Colonic mucosa (tissue), 4 donors: ENCODE data around the gene BLVRA. TPM values are rescaled to one million over a fixed set of nuclear protein-coding genes. Genes with fewer than 3 reads are reported as not detected.
A peak's percentile ranks its signal among the peaks of the same experiment; 100 is the strongest.

Experiments
- DNase-seq: peaks from one replicate; pipeline ENCODE4 v3.0.0-alpha.2; 2020
- H3K27ac ChIP-seq: fragments of 200-600 bp; one replicate; pipeline ENCODE4 v1.8.0; 2021
- H3K27me3 ChIP-seq: fragments of 200-600 bp; one replicate; pipeline ENCODE4 v1.8.0; 2021
- H3K36me3 ChIP-seq: fragments of 200-600 bp; one replicate; pipeline ENCODE4 v1.8.0; 2021
- H3K4me1 ChIP-seq: fragments of 200-600 bp; one replicate; pipeline ENCODE4 v1.8.0; 2021; ENCODE audit warnings: mild to moderate bottlenecking
- H3K4me3 ChIP-seq: fragments of 200-600 bp; one replicate; pipeline ENCODE4 v1.8.0; 2021
- H3K9ac ChIP-seq, 2 donors: one replicate each; pipeline ENCODE4 v1.7.0; 2013; ENCODE audit warnings: control low read depth in 2 of 2, low read depth in 2 of 2, low read length in 2 of 2
- H3K9me3 ChIP-seq: fragments of 200-600 bp; one replicate; pipeline ENCODE4 v1.8.0; 2021
- intact Hi-C: fragments of 100-400 bp; cut with DNase I; formaldehyde crosslinking; loops from one replicate; pipeline ENCODE4 v1.14.1; 2022
- total RNA-seq, 2 donors: library from RNA; stranded (reverse); fragmentation: NEBNext Ultra II Directional in 1 of 2; extraction: Animal tissue kit (Norgen Biotek cat#: 25700) in 1 of 2; gene quantifications; one replicate each; pipeline ENCODE4 v1.2.1, GENCODE V29; 2021
- TF ChIP-seq, protein P1 (sequence below): fragments of 200-600 bp; IDR thresholded peaks from one replicate; pipeline ENCODE4 v1.8.0; 2022; ENCODE audit warnings: antibody characterized with exemption, mild to moderate bottlenecking
- donor health status: healthy.
- donor health status: DM: no; HTN: no; CAD: no.
- donor health status: DM: no; HTN: no; CAD: no.

The BLVRA gene
- total RNA-seq, 2 donors from 2014 or later, result 5.4 to 14.7 TPM

DNA sequence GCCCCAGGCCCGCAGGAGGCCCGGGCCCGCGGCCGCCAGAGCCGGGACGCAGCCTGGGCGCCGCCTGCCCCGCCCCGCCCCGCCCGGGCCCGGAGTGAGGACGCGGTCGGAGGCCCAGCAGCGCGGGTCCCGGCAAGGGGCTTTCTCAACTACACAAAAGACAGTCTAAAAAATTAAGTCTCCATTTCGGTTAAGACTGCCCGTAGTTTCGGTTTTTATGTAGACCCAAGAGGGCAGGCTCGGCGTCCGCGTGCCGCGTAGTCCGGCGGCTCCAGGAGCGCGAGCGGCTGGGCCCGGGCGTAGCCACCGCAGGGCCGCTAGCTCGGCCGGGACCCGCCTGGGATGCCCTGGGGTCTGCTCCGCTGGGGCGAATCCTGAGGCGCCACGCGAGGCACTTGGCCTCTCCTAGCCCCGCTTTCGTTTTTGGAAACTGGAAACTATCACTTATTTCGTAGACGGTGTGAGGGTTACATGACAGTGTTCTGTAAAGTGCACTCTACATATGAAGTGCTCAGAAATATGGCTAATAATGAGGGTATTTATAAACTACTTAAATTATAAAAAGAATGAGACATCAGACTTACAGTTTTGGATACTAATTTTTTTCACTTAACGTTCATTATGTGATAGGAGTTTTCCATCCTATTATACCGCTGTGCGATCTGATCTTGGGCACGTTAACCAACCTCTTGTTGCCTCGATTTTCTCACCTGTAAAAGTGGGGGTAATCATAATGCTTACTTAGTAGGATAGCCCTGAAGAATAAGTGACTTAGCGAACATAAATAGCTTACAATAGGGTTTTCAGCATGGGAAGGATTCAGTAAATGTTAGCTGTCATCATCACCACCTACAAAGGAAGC, 573 bp downstream of the BLVRA start:
- Histone ChIP-seq H3K27me3 (no peaks in the 10 kb centered on the region), H3K9ac (peak overlapping the region; percentile 49 to 79), H3K27ac (peak overlapping the region; percentile 78), H3K4me3 (peak overlapping the region; percentile 74), H3K36me3 (no peaks in the 10 kb centered on the region), H3K9me3 (no peaks in the 10 kb centered on the region), H3K4me1 (no peaks in the 10 kb centered on the region)
- peak; percentile 41 for DNase-seq
- TF ChIP-seq, protein P1, sequence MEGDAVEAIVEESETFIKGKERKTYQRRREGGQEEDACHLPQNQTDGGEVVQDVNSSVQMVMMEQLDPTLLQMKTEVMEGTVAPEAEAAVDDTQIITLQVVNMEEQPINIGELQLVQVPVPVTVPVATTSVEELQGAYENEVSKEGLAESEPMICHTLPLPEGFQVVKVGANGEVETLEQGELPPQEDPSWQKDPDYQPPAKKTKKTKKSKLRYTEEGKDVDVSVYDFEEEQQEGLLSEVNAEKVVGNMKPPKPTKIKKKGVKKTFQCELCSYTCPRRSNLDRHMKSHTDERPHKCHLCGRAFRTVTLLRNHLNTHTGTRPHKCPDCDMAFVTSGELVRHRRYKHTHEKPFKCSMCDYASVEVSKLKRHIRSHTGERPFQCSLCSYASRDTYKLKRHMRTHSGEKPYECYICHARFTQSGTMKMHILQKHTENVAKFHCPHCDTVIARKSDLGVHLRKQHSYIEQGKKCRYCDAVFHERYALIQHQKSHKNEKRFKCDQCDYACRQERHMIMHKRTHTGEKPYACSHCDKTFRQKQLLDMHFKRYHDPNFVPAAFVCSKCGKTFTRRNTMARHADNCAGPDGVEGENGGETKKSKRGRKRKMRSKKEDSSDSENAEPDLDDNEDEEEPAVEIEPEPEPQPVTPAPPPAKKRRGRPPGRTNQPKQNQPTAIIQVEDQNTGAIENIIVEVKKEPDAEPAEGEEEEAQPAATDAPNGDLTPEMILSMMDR, result no peak
- intact Hi-C loops, result no loop called here

DNA sequence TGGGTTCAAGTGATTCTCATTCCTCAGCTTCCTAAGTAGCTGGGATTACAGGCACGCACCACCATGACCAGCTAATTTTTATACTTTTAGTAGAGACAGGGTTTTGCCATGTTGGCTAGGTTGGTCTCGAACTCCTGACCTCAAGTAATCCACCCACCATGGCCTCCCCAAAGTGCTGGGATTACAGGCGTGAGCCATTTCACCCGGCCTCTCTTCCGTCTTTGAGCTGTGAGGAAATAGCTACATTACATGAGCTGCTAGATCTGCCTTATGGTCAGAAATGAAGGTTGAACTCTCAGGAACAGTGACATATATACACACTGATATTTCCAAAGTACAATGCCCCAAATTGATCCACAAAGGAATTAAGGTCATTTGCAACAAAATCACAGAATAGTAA, 2.4 kb downstream of the BLVRA start:
- TF ChIP-seq, protein P1, result no peak

DNA sequence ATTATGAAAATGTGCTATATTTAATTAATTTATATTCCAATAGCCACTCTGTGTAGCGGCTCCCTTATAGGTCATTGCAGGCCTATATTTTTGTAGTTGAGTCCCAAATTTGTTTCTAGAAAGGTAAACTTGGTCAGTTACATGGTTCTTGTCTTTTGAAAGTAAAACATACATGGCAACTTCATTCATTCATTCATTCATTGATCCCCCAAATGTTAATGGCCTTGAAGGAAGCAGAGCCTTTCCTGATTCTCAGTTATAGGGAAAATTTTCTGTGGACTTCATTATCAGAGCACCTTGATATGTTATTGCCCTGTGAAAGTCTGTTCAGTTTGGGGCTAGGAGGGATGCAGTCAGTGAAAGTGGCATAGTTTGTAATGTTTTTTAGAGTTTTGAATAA, 2.9 kb downstream of the BLVRA start:
- H3K27me3 ChIP-seq, result no peaks in the 10 kb centered on the region
- no peaks in the 10 kb centered on the region for H3K9me3 ChIP-seq
- H3K9ac ChIP-seq, result no peak overlapping the region
- no peaks in the 10 kb centered on the region for H3K36me3 ChIP-seq
- no peak for DNase-seq
- H3K27ac ChIP-seq, result no peak overlapping the region
- no peak overlapping the region for H3K4me3 ChIP-seq
- TF ChIP-seq, protein P1, result no peak
- intact Hi-C loops, result no loop called here
- peaks cover 3% of the 10 kb centered on the region for H3K4me1 ChIP-seq

More for the DNA sequence above, 2.4 kb downstream of the BLVRA start:
- Histone ChIP-seq H3K36me3 (no peaks in the 10 kb centered on the region), H3K4me3 (no peak overlapping the region), H3K27me3 (no peaks in the 10 kb centered on the region), H3K4me1 (peaks cover 3% of the 10 kb centered on the region), H3K9me3 (no peaks in the 10 kb centered on the region), H3K9ac (no peak overlapping the region), H3K27ac (no peak overlapping the region)
- intact Hi-C loops, result no loop called here
- DNase-seq, result peak; percentile 5

- TF ChIP-seq, protein P1, result no peak
- no peaks in the 10 kb centered on the region for H3K9me3 ChIP-seq
- no peak overlapping the region for H3K9ac ChIP-seq
- H3K4me3 ChIP-seq, result no peak overlapping the region
- intact Hi-C loops, result no loop called here
- no peaks in the 10 kb centered on the region for H3K36me3 ChIP-seq
- no peak overlapping the region for H3K27ac ChIP-seq
- peak; percentile 7 for DNase-seq
- peaks cover 3% of the 10 kb centered on the region for H3K4me1 ChIP-seq
- no peaks in the 10 kb centered on the region for H3K27me3 ChIP-seq
Measured at GRCh38 chr7:43761938-43762692, 3.6 kb downstream of the BLVRA start.

DNA sequence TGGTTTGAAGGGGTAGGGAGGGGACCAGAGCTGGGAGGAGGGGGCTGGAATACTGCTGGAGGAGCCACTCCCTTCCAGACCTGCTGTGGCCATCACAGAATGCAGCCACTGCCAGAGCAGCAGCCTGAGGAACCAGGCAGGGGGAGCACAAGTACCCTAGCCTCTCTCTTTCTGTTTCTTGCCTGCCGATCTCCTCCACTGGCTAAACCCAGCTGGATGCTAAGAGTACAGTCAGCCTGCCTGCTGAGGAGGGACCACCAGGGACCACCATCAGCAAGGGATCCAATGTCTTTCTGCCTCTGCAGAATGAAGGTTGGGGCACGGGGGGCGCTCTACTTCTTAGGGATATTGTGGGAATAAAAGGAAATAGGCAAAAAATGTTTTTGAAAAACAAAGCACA, 4.7 kb downstream of the BLVRA start:
- TF ChIP-seq, protein P1, result no peak
- Histone ChIP-seq H3K9ac (no peak overlapping the region), H3K4me3 (no peak overlapping the region), H3K27ac (no peak overlapping the region), H3K4me1 (peaks cover 3% of the 10 kb centered on the region), H3K9me3 (no peaks in the 10 kb centered on the region), H3K36me3 (no peaks in the 10 kb centered on the region), H3K27me3 (no peaks in the 10 kb centered on the region)
- intact Hi-C loops, result no loop called here
- peak; percentile 15 for DNase-seq
